ENCODE results near the gene OR7G3.

Gene OR7G3

DNA sequence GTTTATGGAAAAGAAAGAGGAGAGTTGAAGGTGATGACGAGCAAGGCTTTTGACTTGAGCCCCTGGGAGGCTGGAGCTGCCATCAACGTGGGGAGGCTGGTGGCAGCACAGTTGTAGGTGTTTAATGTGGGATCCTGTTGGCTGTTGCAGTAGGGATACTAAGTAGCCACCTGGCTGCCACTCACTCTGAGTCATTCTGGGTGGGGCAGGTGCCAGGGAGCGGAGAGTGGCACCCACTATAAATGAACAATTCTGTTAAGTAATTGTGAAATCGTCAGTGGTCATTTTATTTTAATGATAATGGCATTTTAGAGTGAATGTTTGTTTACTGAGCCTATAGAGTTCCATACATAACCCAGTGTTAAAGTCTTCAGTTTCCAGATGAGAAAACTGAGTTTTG, 23.2 kb upstream of the OR7G3 start:
- no peaks in the 10 kb centered on the region for H3K4me1 ChIP-seq (ENCODE audit: control insufficient read depth, insufficient read depth, low read length)
- peaks cover 43% of the 10 kb centered on the region for H3K36me3 ChIP-seq (ENCODE audit: control insufficient read depth, insufficient read depth, low read length)
- H3K9ac ChIP-seq (ENCODE audit: low read depth, low read length) = no peak overlapping the region
- H3K9me3 ChIP-seq (ENCODE audit: control insufficient read depth, insufficient read depth, low read length) = peaks cover 76% of the 10 kb centered on the region
- H3K27ac ChIP-seq (ENCODE audit: low read depth, low read length) = no peak overlapping the region
- H3K4me3 ChIP-seq (ENCODE audit: low read depth, low read length) = no peak overlapping the region
- no peaks in the 10 kb centered on the region for H3K27me3 ChIP-seq (ENCODE audit: control insufficient read depth, insufficient read depth, low read length)

- Histone ChIP-seq H3K4me3 (ENCODE audit: low read depth, low read length) (no peak overlapping the region), H3K36me3 (ENCODE audit: control insufficient read depth, insufficient read depth, low read length) (peaks cover 45% of the 10 kb centered on the region), H3K9ac (ENCODE audit: low read depth, low read length) (no peak overlapping the region), H3K27ac (ENCODE audit: low read depth, low read length) (no peak overlapping the region), H3K27me3 (ENCODE audit: control insufficient read depth, insufficient read depth, low read length) (no peaks in the 10 kb centered on the region), H3K4me1 (ENCODE audit: control insufficient read depth, insufficient read depth, low read length) (no peaks in the 10 kb centered on the region), H3K9me3 (ENCODE audit: control insufficient read depth, insufficient read depth, low read length) (peaks cover 81% of the 10 kb centered on the region)
Observed at GRCh38 chr19:9148697-9149096, 21.9 kb upstream of the OR7G3 start.

DNA sequence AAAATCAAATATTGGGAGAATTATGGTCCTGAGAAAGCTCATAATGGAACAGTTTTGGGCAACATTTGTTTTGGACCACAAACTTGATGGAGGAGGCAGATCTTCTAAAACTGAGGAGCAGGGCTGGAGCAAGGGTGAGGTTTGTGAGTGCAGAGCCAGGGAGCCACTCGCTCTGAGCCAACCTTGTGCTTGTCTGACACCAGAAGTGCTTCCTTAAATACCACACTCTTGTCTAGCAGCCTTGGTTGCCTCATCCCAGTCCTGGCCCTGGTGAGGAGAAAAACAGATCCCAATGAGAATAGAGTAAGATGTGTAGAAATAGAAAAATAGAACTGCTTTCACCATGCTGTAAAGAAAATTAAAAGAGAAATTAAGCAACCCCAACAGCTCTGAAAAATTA, 20.1 kb upstream of the OR7G3 start:
- Histone ChIP-seq H3K4me1 (ENCODE audit: control insufficient read depth, insufficient read depth, low read length) (0 out of 2 replicates have a peak, but pooled peaks cover 7% of the 10 kb centered on the region), H3K27me3 (ENCODE audit: control insufficient read depth, insufficient read depth, low read length) (no peaks in the 10 kb centered on the region), H3K4me3 (ENCODE audit: low read depth, low read length) (no peak overlapping the region), H3K27ac (ENCODE audit: low read depth, low read length) (no peak overlapping the region), H3K36me3 (ENCODE audit: control insufficient read depth, insufficient read depth, low read length) (peaks cover 39% of the 10 kb centered on the region), H3K9ac (ENCODE audit: low read depth, low read length) (no peak overlapping the region), H3K9me3 (ENCODE audit: control insufficient read depth, insufficient read depth, low read length) (peaks cover 67% of the 10 kb centered on the region)

- Histone ChIP-seq H3K27me3 (ENCODE audit: control insufficient read depth, insufficient read depth, low read length) (no peaks in the 10 kb centered on the region), H3K4me1 (ENCODE audit: control insufficient read depth, insufficient read depth, low read length) (peaks cover 11% of the 10 kb centered on the region; the same call in 1 of the 2 replicates), H3K9ac (ENCODE audit: low read depth, low read length) (no peak overlapping the region), H3K36me3 (ENCODE audit: control insufficient read depth, insufficient read depth, low read length) (peaks cover 39% of the 10 kb centered on the region), H3K9me3 (ENCODE audit: control insufficient read depth, insufficient read depth, low read length) (peaks cover 49% of the 10 kb centered on the region), H3K4me3 (ENCODE audit: low read depth, low read length) (no peak overlapping the region), H3K27ac (ENCODE audit: low read depth, low read length) (no peak overlapping the region)
Observed at GRCh38 chr19:9144920-9145319, 18.2 kb upstream of the OR7G3 start.

DNA sequence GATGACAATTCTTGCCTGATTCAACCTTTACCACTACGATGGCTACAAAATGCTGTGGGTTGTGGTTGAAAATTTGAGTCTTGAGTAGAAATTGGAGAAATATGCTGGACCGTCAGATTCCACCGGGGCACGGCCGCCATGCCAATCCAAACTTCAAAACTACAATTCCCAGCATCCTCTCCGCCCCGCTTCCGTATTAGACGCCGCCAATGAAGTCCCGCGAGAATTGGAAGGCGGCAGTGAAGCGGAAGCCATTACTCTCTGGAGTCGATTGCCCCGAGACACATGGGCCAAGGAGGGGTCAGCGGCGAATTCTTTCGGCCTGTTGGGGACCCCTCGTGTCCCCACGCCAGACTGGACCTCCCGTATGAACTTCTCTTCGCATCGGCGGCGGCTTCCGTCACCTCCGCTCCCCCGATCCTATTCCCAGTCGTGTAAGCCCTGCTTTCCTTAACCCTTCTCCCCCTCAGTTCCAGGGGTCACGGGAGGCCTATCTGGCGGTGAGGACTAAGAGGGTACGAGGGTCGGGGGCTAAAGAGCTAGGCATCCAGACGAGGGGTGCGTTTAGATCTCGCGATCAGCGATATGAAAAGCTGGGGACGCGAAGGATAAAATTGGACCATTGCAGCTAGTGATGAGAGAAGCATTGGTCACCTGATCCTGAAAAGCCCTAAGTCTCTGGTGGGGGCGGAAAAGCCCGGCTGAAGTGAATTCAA, 13.6 kb upstream of the OR7G3 start, which contains the start of gene ZNF317:
ZNF317 (plus strand) TSS at position 239 of the 716 bp plus-strand sequence. CDS start 15,620 bp downstream, outside the sequence.
- peak within 1 kb of the TSS; percentile 99 for H3K4me3 ChIP-seq (ENCODE audit: low read depth, low read length)
- H3K27ac ChIP-seq (ENCODE audit: low read depth, low read length) = peak within 1 kb of the TSS; percentile 73
- peaks cover 11% of the 10 kb centered on the region; the same call in 1 of the 2 replicates for H3K4me1 ChIP-seq (ENCODE audit: control insufficient read depth, insufficient read depth, low read length)
- peaks cover 23% of the 10 kb centered on the region; the same call in 1 of the 2 replicates for H3K36me3 ChIP-seq (ENCODE audit: control insufficient read depth, insufficient read depth, low read length)
- no peaks in the 10 kb centered on the region for H3K27me3 ChIP-seq (ENCODE audit: control insufficient read depth, insufficient read depth, low read length)
- peaks cover 18% of the 10 kb centered on the region for H3K9me3 ChIP-seq (ENCODE audit: control insufficient read depth, insufficient read depth, low read length)
- peak within 1 kb of the TSS; percentile 99 for H3K9ac ChIP-seq (ENCODE audit: low read depth, low read length)

DNA sequence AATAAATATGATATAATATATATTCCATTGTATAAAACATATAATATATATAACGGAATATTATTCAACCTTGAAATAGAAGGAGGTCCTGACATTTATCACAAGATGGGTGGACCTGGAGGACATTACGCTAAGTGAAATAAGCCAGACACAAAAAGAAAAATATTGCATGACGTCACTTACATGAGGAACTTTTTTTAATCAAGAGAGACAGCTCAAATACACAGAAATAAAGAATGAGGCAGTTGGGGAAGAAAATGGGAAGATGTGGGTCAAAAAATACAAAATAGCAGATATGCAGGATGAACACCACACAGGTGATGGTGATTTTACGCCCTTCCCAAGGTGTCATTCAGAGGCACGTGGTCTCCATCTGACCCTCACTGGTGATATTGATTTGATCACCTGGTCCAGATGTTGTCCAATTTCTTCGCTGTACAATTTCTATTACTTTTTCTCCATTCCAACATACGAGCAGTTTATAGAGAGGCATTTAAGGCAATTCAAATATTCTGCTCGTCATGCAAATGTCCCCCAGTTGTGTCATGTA, 12.9 kb upstream of the OR7G3 start:
- Histone ChIP-seq H3K9ac (ENCODE audit: low read depth, low read length) (peak overlapping the region; percentile 99), H3K36me3 (ENCODE audit: control insufficient read depth, insufficient read depth, low read length) (peaks cover 17% of the 10 kb centered on the region; the same call in 1 of the 2 replicates), H3K27ac (ENCODE audit: low read depth, low read length) (no peak overlapping the region), H3K4me1 (ENCODE audit: control insufficient read depth, insufficient read depth, low read length) (peaks cover 11% of the 10 kb centered on the region; the same call in 1 of the 2 replicates), H3K27me3 (ENCODE audit: control insufficient read depth, insufficient read depth, low read length) (no peaks in the 10 kb centered on the region), H3K4me3 (ENCODE audit: low read depth, low read length) (peak overlapping the region; percentile 99), H3K9me3 (ENCODE audit: control insufficient read depth, insufficient read depth, low read length) (peaks cover 12% of the 10 kb centered on the region)

GRCh38 chr19:9132422-9132821, 5.7 kb upstream of the OR7G3 start:
- no peak overlapping the region for H3K4me3 ChIP-seq (ENCODE audit: low read depth, low read length)
- H3K4me1 ChIP-seq (ENCODE audit: control insufficient read depth, insufficient read depth, low read length) = no peaks in the 10 kb centered on the region
- no peaks in the 10 kb centered on the region for H3K27me3 ChIP-seq (ENCODE audit: control insufficient read depth, insufficient read depth, low read length)
- H3K27ac ChIP-seq (ENCODE audit: low read depth, low read length) = no peak overlapping the region
- H3K9me3 ChIP-seq (ENCODE audit: control insufficient read depth, insufficient read depth, low read length) = peaks cover 32% of the 10 kb centered on the region
- no peaks in the 10 kb centered on the region for H3K36me3 ChIP-seq (ENCODE audit: control insufficient read depth, insufficient read depth, low read length)
- H3K9ac ChIP-seq (ENCODE audit: low read depth, low read length) = no peak overlapping the region

GRCh38 chr19:9130965-9131364, 4.2 kb upstream of the OR7G3 start:
- H3K4me1 ChIP-seq (ENCODE audit: control insufficient read depth, insufficient read depth, low read length) = no peaks in the 10 kb centered on the region
- peaks cover 41% of the 10 kb centered on the region for H3K9me3 ChIP-seq (ENCODE audit: control insufficient read depth, insufficient read depth, low read length)
- no peak overlapping the region for H3K27ac ChIP-seq (ENCODE audit: low read depth, low read length)
- no peaks in the 10 kb centered on the region for H3K27me3 ChIP-seq (ENCODE audit: control insufficient read depth, insufficient read depth, low read length)
- H3K4me3 ChIP-seq (ENCODE audit: low read depth, low read length) = no peak overlapping the region
- H3K36me3 ChIP-seq (ENCODE audit: control insufficient read depth, insufficient read depth, low read length) = no peaks in the 10 kb centered on the region
- H3K9ac ChIP-seq (ENCODE audit: low read depth, low read length) = no peak overlapping the region

- Histone ChIP-seq H3K4me1 (ENCODE audit: control insufficient read depth, insufficient read depth, low read length) (no peaks in the 10 kb centered on the region), H3K27me3 (ENCODE audit: control insufficient read depth, insufficient read depth, low read length) (no peaks in the 10 kb centered on the region), H3K27ac (ENCODE audit: low read depth, low read length) (no peak overlapping the region), H3K4me3 (ENCODE audit: low read depth, low read length) (no peak overlapping the region), H3K36me3 (ENCODE audit: control insufficient read depth, insufficient read depth, low read length) (no peaks in the 10 kb centered on the region), H3K9ac (ENCODE audit: low read depth, low read length) (no peak overlapping the region), H3K9me3 (ENCODE audit: control insufficient read depth, insufficient read depth, low read length) (peaks cover 52% of the 10 kb centered on the region)
Observed at GRCh38 chr19:9128171-9128570, 1.4 kb upstream of the OR7G3 start.

- Histone ChIP-seq H3K9ac (ENCODE audit: low read depth, low read length) (no peak overlapping the region), H3K4me3 (ENCODE audit: low read depth, low read length) (no peak overlapping the region), H3K27ac (ENCODE audit: low read depth, low read length) (no peak overlapping the region), H3K27me3 (ENCODE audit: control insufficient read depth, insufficient read depth, low read length) (no peaks in the 10 kb centered on the region), H3K9me3 (ENCODE audit: control insufficient read depth, insufficient read depth, low read length) (peaks cover 66% of the 10 kb centered on the region), H3K4me1 (ENCODE audit: control insufficient read depth, insufficient read depth, low read length) (no peaks in the 10 kb centered on the region), H3K36me3 (ENCODE audit: control insufficient read depth, insufficient read depth, low read length) (no peaks in the 10 kb centered on the region)
Observed at GRCh38 chr19:9116547-9116946, 10.2 kb downstream of the OR7G3 start.

DNA sequence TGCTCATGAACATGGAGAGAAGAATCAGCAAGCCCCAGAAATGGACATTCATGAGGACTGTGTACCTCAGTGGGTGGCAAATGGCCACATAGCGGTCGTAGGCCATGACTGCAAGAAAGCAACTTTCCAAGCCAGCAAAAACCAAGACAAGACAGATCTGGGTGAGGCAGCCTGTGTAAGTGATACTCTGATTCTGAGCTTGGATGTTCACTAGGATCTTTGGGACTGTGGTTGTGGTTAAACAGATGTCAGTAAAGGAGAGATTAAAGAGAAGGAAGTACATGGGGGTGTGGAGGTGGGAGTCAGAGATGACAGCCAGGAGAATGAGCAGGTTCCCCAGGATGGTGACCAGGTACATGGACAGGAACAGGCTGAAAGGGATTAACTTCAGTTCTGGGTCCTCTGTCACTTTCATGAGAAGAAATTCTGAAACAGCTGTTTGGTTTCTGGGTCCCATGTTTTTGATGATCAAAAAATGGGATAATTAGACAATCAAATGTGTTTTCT, 11.4 kb downstream of the OR7G3 start, which contains the start of gene OR7G1:
OR7G1 (minus strand) TSS at position 457 of the 507 bp plus-strand sequence; CDS start at position 457, 0 bp downstream.
- H3K4me1 ChIP-seq (ENCODE audit: control insufficient read depth, insufficient read depth, low read length) = no peaks in the 10 kb centered on the region
- no peak within 1 kb of the TSS for H3K27ac ChIP-seq (ENCODE audit: low read depth, low read length)
- H3K4me3 ChIP-seq (ENCODE audit: low read depth, low read length) = no peak within 1 kb of the TSS
- no peaks in the 10 kb centered on the region for H3K36me3 ChIP-seq (ENCODE audit: control insufficient read depth, insufficient read depth, low read length)
- no peak within 1 kb of the TSS for H3K9ac ChIP-seq (ENCODE audit: low read depth, low read length)
- peaks cover 64% of the 10 kb centered on the region for H3K9me3 ChIP-seq (ENCODE audit: control insufficient read depth, insufficient read depth, low read length)
- H3K27me3 ChIP-seq (ENCODE audit: control insufficient read depth, insufficient read depth, low read length) = no peaks in the 10 kb centered on the region

Data from HUES48 (cell line).